Cerebellar cortex (tissue), 1 donor: ENCODE results near the gene BNIP1.

Source experiments
- DNase-seq: peaks from one replicate; pipeline ENCODE4 v3.0.0-alpha.2; 2015; ENCODE audit warnings: low spot score

Gene BNIP1

GRCh38 chr5:173165177-173166016 is 21.1 kb downstream of the BNIP1 start:
- no peak for DNase-seq

DNA sequence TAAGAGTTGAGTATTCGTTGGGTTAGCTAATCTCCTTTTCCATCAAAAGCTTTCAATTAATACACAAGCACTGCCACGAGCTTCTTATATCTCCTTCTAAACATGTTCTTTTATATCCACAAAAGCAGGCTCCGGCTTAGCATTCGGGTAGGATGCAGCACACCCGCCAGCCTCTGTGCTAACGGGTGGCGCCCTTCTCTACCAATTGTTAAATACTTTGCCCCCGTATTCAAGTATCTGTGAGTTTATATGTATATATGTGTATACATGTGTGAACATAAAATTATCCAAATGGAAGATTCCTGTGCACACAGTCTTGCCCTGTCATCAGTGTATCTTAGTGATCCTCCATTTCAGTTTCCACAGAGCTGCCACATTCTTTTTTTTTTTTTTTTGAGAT is 27.8 kb downstream of the BNIP1 start:
- no peak for DNase-seq

- DNase-seq, result no peak
Measured at GRCh38 chr5:173175523-173175922, 31.2 kb downstream of the BNIP1 start.

GRCh38 chr5:173178369-173178910 is 34.1 kb downstream of the BNIP1 start:
- DNase-seq, result no peak

GRCh38 chr5:173180331-173180730 is 36.0 kb downstream of the BNIP1 start:
- no peak for DNase-seq

- DNase-seq, result no peak
Measured at GRCh38 chr5:173187054-173187743, 42.9 kb downstream of the BNIP1 start.

DNA sequence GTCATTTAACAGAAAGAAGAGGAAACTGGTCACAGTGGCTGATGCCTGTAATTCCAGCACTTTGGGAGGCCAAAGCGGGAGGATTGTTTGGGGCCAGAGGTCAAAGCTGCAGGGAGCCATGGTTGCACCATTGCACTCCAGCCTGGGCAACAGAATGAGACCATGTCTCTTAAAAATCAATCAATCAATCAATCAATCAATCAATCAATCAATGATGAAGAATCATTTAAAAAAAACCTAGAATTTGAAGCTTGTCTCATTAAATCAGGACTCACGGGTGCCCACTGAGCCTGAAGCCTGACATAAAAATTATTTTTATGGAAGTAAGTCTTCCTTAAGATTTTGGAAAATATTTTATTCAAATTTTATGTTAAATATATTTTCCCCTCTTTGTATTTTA is 43.9 kb downstream of the BNIP1 start:
- DNase-seq, result no peak

- no peak for DNase-seq
Measured at GRCh38 chr5:173191015-173191414, 46.7 kb downstream of the BNIP1 start.

DNA sequence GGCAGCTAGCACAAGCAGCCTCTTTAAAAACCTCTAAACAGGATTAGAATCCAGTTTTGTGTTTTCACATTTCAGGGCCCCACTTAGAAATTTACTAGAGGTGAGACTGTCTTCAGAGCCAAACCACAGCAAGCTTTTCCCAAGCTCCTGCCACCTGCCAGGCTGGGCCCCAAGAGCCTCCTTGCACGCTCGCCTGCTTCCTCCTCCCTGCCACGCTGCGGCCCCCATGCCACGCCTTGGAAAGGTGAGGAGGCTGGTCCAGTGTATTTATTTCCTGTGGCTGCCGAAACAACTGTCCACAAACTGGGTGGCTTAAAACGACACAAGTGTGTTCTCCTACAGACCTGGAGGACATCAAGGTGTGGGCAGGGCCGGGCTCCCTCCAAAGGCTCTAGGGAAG is 47.2 kb downstream of the BNIP1 start:
- no peak for DNase-seq

DNA sequence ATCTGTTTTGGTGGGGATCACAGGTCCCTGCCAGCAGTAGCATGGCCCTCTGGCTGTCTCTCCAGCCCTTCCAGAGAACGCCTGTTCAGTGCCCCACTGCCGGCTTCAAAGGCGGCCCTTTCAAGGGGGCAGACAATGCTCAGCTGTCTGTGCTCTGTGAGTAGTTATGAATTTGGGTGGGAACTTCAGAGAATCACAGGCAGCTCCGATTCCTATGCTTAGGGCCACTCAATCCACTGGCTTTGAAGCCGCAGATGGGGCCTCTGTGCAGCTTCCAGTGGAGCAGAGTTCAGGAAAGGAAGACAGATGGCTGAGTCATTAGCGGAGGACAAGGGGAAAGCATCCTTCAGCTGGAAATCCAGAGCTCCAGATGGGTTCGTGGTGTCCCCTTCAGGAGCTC is 48.2 kb downstream of the BNIP1 start:
- no peak for DNase-seq

GRCh38 chr5:173196133-173196952 is 52.0 kb downstream of the BNIP1 start:
- no peak for DNase-seq

GRCh38 chr5:173197375-173197891 is 53.1 kb downstream of the BNIP1 start:
- DNase-seq, result no peak

DNA sequence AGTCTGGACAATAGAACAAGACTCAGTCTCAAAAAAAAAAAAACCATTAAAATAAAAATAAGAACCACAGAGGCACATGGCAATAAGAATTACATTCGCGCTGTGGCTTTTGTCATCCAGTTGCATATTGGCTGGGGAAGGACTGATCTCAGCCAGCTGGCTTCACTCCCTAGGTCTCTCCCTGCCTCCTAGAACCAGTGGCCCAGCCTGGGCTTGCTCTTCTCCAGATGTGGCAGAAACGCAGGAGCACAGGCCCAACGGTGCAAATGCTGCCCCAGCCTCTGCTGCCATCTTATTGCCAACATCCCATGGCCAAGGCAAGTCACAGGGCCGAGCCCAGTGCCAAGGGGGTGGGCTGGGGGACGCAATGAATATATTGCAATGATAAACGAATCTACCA is 53.7 kb downstream of the BNIP1 start:
- no peak for DNase-seq

DNA sequence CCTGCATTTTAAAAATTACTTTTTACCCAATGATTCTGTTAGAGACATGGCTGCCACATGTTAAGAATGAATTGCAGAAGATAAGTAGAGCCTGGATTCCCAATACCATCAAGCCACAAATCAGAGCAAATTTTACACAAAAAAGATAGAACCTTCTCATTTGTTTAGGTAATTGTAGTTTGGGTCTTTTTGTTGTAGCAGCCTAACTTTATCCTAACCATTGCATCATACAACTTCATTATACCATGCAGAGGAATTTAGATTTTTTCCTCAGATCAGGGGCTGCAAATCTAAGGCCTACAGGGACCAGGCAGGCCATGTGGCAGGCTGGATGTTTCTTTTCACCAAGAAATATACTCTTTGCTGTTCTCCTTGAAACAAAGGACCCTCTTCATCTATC is 56.0 kb downstream of the BNIP1 start:
- DNase-seq, result no peak

GRCh38 chr5:173201636-173202265 is 57.4 kb downstream of the BNIP1 start:
- no peak for DNase-seq

GRCh38 chr5:173202266-173202875 is 58.0 kb downstream of the BNIP1 start:
- no peak for DNase-seq

- DNase-seq, result peak; percentile 17
Measured at GRCh38 chr5:173204185-173204979, 60.1 kb downstream of the BNIP1 start.

- no peak for DNase-seq
Measured at GRCh38 chr5:173205916-173206315, 61.6 kb downstream of the BNIP1 start.

DNA sequence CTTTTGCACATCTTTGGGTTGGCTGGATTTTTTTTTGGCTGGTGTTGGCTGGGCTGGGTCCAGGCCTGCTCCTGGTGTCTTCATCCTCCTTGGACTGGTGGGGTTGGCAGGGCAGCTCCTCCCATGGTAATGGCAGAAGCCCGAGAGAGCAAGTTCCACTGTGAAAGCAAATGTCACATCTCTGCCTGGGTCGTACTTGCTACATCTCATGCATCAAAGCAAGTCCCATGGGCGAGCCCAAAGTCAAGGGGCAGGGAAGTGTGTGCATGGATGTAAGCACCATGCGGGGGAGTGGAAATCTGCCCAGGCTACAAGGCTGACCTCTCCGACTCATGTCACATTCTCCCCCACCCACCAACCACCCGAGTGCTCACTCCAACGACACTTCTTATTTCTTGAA is 64.0 kb downstream of the BNIP1 start:
- no peak for DNase-seq

GRCh38 chr5:173210877-173211276 is 66.5 kb downstream of the BNIP1 start:
- DNase-seq, result no peak
